Lower leg skin (tissue), 3 donors: ENCODE measurements around the gene C1QTNF1.

Experiments used
- POLR2A ChIP-seq, 2 donors: fragments of 450-650 bp; IDR thresholded peaks; one replicate each; pipeline ENCODE4 v1.6.1; 2016 to 2017; ENCODE audit warnings: antibody characterized with exemption in 2 of 2, mild to moderate bottlenecking in 1 of 2, moderate library complexity in 1 of 2
- TF ChIP-seq, protein P1 (sequence below), 3 donors: fragments of 450-650 bp; IDR thresholded peaks; one replicate each; pipeline ENCODE4 v1.5.1; 2016; ENCODE audit warnings: antibody characterized with exemption in 3 of 3, mild to moderate bottlenecking in 3 of 3, moderate library complexity in 2 of 3

DNA sequence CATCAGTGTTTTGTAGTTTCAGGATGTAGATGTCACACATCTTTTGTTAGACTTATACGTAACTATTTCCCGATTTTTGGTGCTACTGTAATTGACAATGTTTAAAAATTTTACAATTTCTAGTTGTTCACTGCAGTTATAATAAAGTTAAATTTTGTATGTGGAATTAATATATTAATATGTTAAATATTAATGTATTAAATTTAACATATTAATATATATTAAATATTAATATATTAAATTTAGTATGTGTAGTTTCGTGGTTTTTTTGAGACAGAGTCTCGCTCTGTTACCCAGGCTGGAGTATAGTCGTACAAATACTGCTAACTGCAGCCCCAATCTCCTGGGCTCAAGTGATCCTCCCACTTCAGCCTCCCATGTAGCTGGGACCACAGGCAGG is 38.6 kb upstream of the C1QTNF1 start:
- TF ChIP-seq POLR2A (IDR thresholded peaks at IDR 0.05): no peak
- TF ChIP-seq, protein P1, sequence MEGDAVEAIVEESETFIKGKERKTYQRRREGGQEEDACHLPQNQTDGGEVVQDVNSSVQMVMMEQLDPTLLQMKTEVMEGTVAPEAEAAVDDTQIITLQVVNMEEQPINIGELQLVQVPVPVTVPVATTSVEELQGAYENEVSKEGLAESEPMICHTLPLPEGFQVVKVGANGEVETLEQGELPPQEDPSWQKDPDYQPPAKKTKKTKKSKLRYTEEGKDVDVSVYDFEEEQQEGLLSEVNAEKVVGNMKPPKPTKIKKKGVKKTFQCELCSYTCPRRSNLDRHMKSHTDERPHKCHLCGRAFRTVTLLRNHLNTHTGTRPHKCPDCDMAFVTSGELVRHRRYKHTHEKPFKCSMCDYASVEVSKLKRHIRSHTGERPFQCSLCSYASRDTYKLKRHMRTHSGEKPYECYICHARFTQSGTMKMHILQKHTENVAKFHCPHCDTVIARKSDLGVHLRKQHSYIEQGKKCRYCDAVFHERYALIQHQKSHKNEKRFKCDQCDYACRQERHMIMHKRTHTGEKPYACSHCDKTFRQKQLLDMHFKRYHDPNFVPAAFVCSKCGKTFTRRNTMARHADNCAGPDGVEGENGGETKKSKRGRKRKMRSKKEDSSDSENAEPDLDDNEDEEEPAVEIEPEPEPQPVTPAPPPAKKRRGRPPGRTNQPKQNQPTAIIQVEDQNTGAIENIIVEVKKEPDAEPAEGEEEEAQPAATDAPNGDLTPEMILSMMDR (IDR thresholded peaks at IDR 0.05): no peak
